Activated T-cell treated with anti-CD3 and anti-CD28 coated beads, Interleukin-2, amount 50 U/mL, for 72 hours (primary cell): Measurements from ENCODE around the gene MT1M. TPM values are rescaled to one million over a fixed set of nuclear protein-coding genes. Genes with fewer than 3 reads are reported as not detected.

Experiments
- ATAC-seq, 2 donors: fragments of 150-1000 bp; cut with Tn5 transposase; replicated peaks in 1 of 2; 2 replicates each; pipeline ENCODE4 v1.10.0; 2021; ENCODE audit warnings: moderate library complexity in 2 of 2, mild to moderate bottlenecking in 1 of 2
- DNase-seq, 2 donors: peaks; one replicate each; pipeline ENCODE4 v3.0.0; 2021 to 2022; ENCODE audit warnings: mixed read lengths in 1 of 2
- H3K27ac Mint-ChIP-seq: one replicate; pipeline ENCODE4 v1.8.0; 2022; ENCODE audit warnings: mild to moderate bottlenecking, moderate library complexity, mixed read lengths
- H3K27me3 Mint-ChIP-seq: one replicate; pipeline ENCODE4 v1.8.0; 2022; ENCODE audit warnings: low read depth, mixed read lengths
- H3K36me3 Mint-ChIP-seq, 2 donors: one replicate each; pipeline ENCODE4 v1.8.0; 2022; ENCODE audit warnings: mixed read lengths in 2 of 2, mild to moderate bottlenecking in 1 of 2; ENCODE audit not compliant: insufficient read depth in 2 of 2
- H3K4me1 Mint-ChIP-seq: one replicate; pipeline ENCODE4 v1.8.0; 2022; ENCODE audit warnings: low read depth, mixed read lengths
- H3K4me3 Mint-ChIP-seq, 2 donors: one replicate each; pipeline ENCODE4 v1.8.0; 2022; ENCODE audit warnings: mild to moderate bottlenecking in 2 of 2, mixed read lengths in 2 of 2, moderate library complexity in 2 of 2
- H3K9me3 Mint-ChIP-seq, 2 donors: one replicate each; pipeline ENCODE4 v1.8.0; 2022; ENCODE audit warnings: mixed read lengths in 2 of 2
- total RNA-seq, 2 donors: library from RNA; stranded (reverse); gene quantifications; one replicate each; pipeline ENCODE4 v1.2.3, GENCODE V29; 2022

MT1M gene
- total RNA-seq, 2 donors from 2014 or later = 0.91 TPM; not detected in 1

DNA sequence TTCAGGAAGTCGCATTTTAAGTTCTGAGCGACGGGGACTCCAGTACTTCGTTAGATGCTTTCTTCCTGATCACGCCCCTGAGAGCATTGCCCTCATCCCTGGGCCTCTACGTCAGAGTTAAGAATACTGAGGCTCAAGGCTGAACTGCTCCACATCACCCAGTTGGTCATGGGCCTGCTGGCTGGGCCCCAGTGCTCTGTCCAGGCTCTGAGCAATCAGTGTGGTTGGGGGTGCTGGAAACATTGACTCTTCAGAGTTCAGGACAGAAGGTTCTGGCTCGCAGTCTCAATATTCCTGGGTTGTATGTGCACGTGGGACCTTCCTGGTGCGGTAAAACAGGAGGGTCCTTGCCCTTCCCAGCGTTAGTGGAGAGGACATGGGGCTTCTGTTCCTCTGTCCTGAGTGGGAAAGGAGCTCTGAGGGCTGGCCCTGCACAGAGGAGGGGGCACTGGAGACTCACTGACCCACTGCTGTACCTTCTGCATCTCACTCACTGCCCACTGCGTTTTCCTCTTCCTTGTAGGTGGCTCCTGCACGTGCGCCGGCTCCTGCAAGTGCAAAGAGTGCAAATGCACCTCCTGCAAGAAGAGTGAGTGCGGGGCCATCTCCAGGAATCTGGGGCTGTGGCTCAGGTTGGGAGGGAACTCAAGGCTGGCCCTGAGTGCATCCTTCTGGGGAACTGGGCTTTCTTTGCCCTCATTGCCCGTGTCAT is 6.4 kb upstream of the MT1M start:
- ATAC-seq = peak; percentile 32 to 44
- H3K4me3 Mint-ChIP-seq = peak overlapping the region; percentile 88 to 95
- peaks cover 0 to 3% of the 10 kb centered on the region in 2 donors for H3K9me3 Mint-ChIP-seq
- peaks cover 0 to 4% of the 10 kb centered on the region in 2 donors for H3K36me3 Mint-ChIP-seq
- peaks cover 19% of the 10 kb centered on the region for H3K4me1 Mint-ChIP-seq
- DNase-seq = no peak
- H3K27ac Mint-ChIP-seq = no peak overlapping the region
- H3K27me3 Mint-ChIP-seq = peaks cover 13% of the 10 kb centered on the region

DNA sequence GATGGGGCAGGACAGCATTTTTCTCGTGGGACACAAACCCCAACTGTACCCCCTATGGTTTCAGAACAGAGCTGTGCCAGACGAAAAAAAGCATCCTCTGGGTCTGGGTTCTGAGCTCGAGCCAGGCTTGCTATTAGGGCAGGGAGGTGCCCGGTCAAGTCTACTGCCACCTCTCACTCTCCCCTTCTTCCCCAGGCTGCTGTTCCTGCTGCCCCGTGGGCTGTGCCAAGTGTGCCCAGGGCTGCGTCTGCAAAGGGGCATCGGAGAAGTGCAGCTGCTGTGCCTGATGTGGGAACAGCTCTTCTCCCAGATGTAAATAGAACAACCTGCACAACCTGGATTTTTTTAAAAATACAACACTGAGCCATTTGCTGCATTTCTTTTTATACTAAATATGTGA is 5.8 kb upstream of the MT1M start:
- ATAC-seq (no peak), DNase-seq (no peak)
- Mint-ChIP-seq H3K9me3 (peaks cover 0 to 3% of the 10 kb centered on the region in 2 donors), H3K27me3 (peaks cover 19% of the 10 kb centered on the region), H3K4me3 (peak overlapping the region; percentile 88 to 95), H3K36me3 (peaks cover 0 to 4% of the 10 kb centered on the region in 2 donors), H3K27ac (no peak overlapping the region), H3K4me1 (peaks cover 21% of the 10 kb centered on the region)

DNA sequence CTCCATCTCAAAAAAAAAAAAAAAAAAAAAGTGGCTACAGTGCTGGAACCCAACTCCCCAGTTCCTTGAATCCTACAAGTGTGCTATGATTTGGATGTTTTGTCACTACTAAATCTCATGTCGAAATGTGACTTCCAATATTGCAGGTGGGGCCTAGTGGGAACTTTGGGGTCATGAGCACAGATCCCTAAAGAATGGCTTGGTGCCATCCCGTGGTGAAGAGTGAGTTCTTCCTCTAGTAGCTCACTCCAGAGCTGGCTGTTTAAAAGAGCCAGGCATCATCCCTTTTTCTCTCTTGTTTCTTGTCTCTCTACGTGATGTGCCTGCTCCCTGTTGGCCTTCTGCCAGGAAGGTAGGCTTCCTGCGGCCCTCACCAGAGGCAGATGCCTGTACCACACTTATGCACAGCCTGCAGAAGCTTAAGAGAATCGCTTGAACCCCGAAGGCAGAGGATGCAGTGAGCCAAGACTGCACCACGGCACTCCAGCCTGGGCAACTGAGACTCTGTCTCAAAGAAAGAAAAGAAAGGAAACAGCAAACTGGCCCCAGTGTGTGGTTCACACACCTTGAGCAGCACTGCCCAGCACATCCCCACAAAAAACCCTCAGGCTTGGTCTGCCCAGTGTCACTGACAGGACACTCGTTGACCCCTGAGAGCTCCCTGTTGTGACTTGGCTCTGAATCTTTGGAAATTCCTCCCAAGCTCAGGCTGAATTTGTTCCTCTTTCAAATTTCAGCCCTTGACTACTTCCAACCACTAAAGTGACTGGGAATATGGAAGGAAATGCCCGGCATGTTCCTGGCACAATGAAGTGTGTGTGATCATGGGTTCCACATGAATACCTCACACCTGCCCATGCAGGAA is 3.7 kb upstream of the MT1M start:
- H3K9me3 Mint-ChIP-seq = no peaks in the 10 kb centered on the region
- no peak overlapping the region for H3K4me3 Mint-ChIP-seq
- H3K4me1 Mint-ChIP-seq = peaks cover 36% of the 10 kb centered on the region
- peaks cover 0 to 1% of the 10 kb centered on the region in 2 donors for H3K36me3 Mint-ChIP-seq
- H3K27ac Mint-ChIP-seq = no peak overlapping the region
- H3K27me3 Mint-ChIP-seq = peaks cover 36% of the 10 kb centered on the region
- ATAC-seq (no peak), DNase-seq (no peak)

DNA sequence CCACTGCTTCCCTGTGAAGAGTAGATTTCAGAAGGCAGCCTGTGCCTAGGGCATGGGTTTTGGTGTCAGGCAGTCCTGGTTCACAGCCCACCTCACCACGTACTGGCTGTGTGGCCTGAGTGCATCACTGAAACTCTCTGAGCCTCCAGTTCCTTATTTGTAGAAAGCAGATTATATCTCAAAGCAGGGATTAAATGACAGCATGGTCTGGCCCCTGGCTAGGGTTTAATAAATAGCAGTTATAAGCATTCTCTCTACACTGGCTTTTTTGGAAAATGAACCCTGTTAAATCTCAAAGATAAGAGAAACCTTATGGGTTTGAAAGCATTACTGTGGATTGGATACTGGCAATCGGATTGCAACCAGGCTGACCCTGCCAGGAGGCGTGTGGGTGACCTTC is 2.9 kb upstream of the MT1M start:
- H3K4me1 Mint-ChIP-seq = peaks cover 36% of the 10 kb centered on the region
- no peaks in the 10 kb centered on the region for H3K9me3 Mint-ChIP-seq
- H3K27me3 Mint-ChIP-seq = peaks cover 44% of the 10 kb centered on the region
- H3K27ac Mint-ChIP-seq = no peak overlapping the region
- peaks cover 0 to 1% of the 10 kb centered on the region in 2 donors for H3K36me3 Mint-ChIP-seq
- no peak for ATAC-seq
- DNase-seq = no peak
- no peak overlapping the region for H3K4me3 Mint-ChIP-seq

DNA sequence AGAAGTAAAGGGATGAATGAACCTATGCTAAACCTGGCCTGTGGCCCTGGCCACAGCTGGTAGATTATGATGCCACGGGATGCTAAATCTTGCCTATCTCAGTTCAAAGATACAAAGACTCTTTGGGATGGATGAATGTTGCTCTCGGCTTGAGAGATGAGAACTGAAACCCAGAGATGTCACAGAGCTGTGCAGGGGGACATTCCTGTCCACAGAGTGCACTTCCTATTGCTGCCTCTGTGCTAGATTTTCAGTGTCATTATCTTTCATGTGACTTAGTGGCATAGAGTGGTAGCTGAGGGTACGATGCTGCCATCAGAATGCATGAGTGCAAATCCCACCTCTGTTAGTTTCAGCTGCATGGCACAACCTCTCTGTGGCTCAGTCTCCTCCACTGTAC is 2.3 kb upstream of the MT1M start:
- peaks cover 50% of the 10 kb centered on the region for H3K27me3 Mint-ChIP-seq
- H3K4me1 Mint-ChIP-seq = peaks cover 42% of the 10 kb centered on the region
- H3K27ac Mint-ChIP-seq = no peak overlapping the region
- no peaks in the 10 kb centered on the region for H3K9me3 Mint-ChIP-seq
- H3K36me3 Mint-ChIP-seq = no peaks in the 10 kb centered on the region
- ATAC-seq (peak in 1 of 2 donors; percentile 34), DNase-seq (no peak)
- H3K4me3 Mint-ChIP-seq = no peak overlapping the region

DNA sequence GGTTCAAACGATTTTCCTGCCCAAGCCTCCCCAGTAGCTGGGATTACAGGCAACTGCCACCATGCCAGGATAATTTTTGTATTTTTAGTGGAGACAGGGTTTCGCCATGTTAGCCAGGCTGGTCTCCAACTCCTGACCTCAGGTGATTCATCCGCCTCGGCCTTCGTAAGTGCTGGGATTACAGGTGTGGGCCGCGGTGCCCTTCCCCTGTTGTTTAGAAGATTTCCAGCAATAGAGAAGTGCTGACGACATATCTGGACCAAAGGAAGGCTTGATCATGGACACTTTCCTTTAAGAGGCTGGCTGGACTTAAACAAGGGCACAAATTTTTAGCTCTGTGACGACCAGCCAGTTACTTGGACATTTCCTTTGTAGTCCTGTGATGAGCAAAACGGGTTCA is 1.3 kb upstream of the MT1M start:
- H3K4me3 Mint-ChIP-seq = peak overlapping the region; percentile 76 to 85
- no peak overlapping the region for H3K27ac Mint-ChIP-seq
- peaks cover 60% of the 10 kb centered on the region for H3K27me3 Mint-ChIP-seq
- H3K36me3 Mint-ChIP-seq = no peaks in the 10 kb centered on the region
- H3K4me1 Mint-ChIP-seq = peaks cover 43% of the 10 kb centered on the region
- ATAC-seq (no peak), DNase-seq (no peak)
- H3K9me3 Mint-ChIP-seq = no peaks in the 10 kb centered on the region

DNA sequence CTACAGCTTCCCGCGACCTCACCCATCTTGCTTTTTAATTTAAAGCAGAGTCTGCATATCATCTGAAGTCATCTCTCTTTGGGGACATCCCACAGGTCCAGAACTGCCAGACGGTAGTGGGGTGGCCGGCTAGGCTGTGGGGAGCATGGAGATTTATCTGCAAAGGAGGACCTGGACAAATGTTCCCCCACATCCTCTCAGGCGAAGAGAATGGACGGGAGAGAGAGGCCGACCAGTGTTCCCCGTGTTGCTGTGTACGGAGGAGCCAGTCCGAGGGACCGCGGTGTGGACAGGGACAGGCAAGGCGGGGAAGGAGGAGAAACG is 665 bp upstream of the MT1M start:
- no peaks in the 10 kb centered on the region for H3K36me3 Mint-ChIP-seq
- no peak for ATAC-seq
- peaks cover 66% of the 10 kb centered on the region for H3K27me3 Mint-ChIP-seq
- DNase-seq = no peak
- H3K27ac Mint-ChIP-seq = no peak overlapping the region
- peak overlapping the region; percentile 76 to 85 for H3K4me3 Mint-ChIP-seq
- H3K4me1 Mint-ChIP-seq = peaks cover 43% of the 10 kb centered on the region
- H3K9me3 Mint-ChIP-seq = no peaks in the 10 kb centered on the region

DNA sequence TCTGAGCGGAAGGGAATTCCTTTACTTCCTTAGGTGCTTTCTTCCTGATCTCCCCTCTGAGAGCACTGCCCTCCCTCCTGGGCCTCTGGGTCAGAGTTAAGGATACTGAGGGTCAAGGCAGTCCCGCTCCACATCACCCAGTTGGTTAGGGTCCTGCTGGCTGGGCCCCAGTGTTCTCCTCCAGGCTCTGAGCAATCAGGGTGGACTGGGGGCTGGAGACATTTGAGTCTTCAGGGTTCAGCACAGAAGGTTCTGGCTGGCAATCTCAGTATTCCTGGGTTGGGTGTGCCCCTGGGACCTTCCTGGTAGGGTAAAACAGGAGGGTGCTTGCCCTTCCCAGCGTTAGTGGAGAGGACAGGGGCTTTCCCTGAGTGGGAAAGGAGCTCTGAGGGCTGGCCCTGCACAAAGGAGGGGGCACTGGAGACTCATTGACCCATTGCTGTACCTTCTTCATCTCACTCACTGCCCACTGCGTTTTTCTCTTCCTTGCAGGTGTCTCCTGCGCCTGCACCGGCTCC is 448 bp downstream of the MT1M start:
- no peaks in the 10 kb centered on the region for H3K36me3 Mint-ChIP-seq
- H3K27me3 Mint-ChIP-seq = peaks cover 77% of the 10 kb centered on the region
- peak overlapping the region; percentile 76 to 85 for H3K4me3 Mint-ChIP-seq
- H3K27ac Mint-ChIP-seq = no peak overlapping the region
- H3K9me3 Mint-ChIP-seq = no peaks in the 10 kb centered on the region
- H3K4me1 Mint-ChIP-seq = peaks cover 52% of the 10 kb centered on the region
- DNase-seq (no peak), ATAC-seq (no peak)

DNA sequence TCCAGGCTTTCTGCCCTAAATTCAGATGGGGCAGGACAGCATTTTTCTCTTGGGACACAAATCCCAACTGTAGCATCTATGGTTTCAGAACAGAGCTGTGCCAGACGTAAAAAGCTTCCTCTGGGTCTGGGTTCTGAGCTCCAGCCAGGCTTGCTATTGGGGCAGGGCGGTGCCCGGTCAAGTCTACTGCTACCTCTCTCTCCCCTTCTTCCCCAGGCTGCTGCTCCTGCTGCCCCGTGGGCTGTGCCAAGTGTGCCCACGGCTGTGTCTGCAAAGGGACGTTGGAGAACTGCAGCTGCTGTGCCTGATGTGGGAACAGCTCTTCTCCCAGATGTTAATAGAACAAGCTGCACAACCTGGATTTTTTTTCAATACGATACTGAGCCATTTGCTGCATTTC is 1.1 kb downstream of the MT1M start:
- no peak for DNase-seq
- peaks cover 56% of the 10 kb centered on the region for H3K4me1 Mint-ChIP-seq
- H3K4me3 Mint-ChIP-seq = no peak overlapping the region
- H3K27me3 Mint-ChIP-seq = peaks cover 83% of the 10 kb centered on the region
- H3K27ac Mint-ChIP-seq = no peak overlapping the region
- no peak for ATAC-seq
- H3K9me3 Mint-ChIP-seq = no peaks in the 10 kb centered on the region
- no peaks in the 10 kb centered on the region for H3K36me3 Mint-ChIP-seq

DNA sequence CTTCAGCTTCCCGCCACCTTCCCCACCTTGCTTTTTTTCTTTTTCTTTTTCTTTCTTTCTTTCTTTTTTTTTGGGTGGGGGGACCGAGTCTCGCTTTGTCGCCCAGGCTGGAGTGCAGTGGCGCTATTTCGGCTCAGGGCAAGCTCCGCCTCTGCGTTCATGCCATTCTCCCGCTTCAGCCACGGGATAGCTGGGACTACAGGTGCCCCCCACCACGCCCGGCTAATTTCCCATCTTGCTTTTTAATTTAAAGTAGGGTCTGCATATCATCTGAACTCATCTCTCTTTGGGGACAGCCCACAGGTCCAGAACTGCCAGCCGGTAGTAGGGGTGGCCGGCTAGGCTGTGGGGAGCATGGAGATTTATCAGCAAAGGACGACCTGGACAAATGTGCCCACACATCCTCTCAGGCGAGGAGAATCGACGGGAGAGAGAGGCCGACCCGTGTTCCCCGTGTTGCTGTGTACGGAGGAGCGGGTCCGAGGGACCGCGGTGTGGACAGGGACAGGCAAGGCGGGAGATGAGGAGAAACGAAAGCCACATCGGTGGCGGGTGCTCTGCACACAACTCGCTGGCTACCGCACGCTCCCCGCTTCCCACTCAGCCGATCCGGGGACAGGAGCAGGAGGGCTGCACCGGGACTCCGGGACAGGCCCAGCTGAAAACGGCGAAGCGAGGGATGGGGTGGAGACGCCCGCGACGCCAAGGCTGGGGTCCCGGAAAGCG is 2.4 kb downstream of the MT1M start:
- ATAC-seq (no peak), DNase-seq (no peak)
- no peak overlapping the region for H3K27ac Mint-ChIP-seq
- peaks cover 55% of the 10 kb centered on the region for H3K4me1 Mint-ChIP-seq
- peak overlapping the region; percentile 68 to 84 for H3K4me3 Mint-ChIP-seq
- no peaks in the 10 kb centered on the region for H3K36me3 Mint-ChIP-seq
- H3K9me3 Mint-ChIP-seq = no peaks in the 10 kb centered on the region
- peaks cover 95% of the 10 kb centered on the region for H3K27me3 Mint-ChIP-seq

DNA sequence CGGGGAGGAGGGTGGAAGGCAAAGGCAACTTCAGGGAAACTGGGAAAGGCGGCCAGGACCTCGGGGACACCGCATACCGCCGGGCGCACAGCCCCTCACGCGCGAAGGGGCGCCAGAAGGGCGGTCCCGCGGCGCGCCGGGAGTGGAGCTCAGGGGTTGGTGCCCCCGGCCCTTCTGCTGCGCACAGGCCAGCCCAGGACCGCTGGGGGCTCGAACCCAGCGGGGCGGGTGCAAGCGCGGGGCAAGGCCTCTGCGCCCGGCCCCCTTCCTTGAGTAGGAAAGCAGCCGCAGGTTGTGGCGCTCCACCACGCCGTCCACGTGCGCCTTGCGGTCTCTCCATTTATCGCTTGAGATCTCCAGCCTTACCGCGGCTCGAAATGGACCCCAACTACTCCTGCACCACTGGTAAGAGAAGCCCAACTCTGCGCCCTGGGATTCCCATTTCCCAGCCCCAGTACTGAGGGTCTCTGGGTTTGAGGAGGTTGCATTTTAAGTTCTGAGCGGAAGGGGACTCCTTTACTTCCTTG is 3.0 kb downstream of the MT1M start:
- H3K4me3 Mint-ChIP-seq = peak overlapping the region; percentile 68 to 84
- H3K9me3 Mint-ChIP-seq = no peaks in the 10 kb centered on the region
- H3K36me3 Mint-ChIP-seq = no peaks in the 10 kb centered on the region
- H3K27ac Mint-ChIP-seq = no peak overlapping the region
- ATAC-seq (no peak), DNase-seq (no peak)
- peaks cover 95% of the 10 kb centered on the region for H3K27me3 Mint-ChIP-seq
- H3K4me1 Mint-ChIP-seq = peaks cover 49% of the 10 kb centered on the region

DNA sequence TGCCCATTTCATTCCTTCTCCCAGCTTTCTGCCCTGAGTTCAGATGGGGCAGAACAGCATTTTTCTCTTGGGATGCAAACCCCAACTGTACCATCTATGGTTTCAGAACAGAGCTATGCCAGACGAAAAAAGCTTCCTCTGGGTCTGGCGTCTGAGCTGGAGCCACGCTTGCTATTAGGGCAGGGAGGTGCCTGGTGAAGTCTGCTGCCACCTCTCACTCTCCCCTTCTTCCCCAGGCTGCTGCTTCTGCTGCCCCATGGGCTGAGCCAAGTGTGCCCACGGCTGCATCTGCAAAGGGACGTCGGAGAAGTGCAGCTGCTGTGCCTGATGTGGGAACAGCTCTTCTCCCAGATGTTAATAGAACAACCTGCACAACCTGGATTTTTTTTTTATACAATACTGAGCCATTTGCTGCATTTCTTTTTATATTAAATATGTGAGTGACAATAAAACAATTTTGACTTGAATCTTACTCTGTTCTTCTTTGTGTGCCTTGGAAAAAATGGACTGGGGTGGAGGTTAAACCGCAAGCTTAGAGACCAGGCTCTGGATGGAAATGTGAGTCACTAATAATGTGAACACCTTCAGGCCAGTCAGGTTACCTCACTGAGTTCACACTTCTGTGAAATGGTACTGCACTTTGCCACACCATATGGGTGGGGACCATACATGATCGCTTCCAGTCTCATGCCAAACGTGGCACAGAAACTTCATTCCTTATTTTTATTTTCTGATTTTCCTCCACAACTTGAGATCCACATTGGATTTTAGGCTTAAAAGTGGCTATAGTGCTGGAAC is 4.4 kb downstream of the MT1M start:
- peaks cover 91% of the 10 kb centered on the region for H3K27me3 Mint-ChIP-seq
- no peak for DNase-seq
- peaks cover 44% of the 10 kb centered on the region for H3K4me1 Mint-ChIP-seq
- H3K36me3 Mint-ChIP-seq = no peaks in the 10 kb centered on the region
- no peak for ATAC-seq
- H3K4me3 Mint-ChIP-seq = peak overlapping the region in 1 of 2 donors; percentile 84
- no peak overlapping the region for H3K27ac Mint-ChIP-seq
- no peaks in the 10 kb centered on the region for H3K9me3 Mint-ChIP-seq
